ENCODE results near the gene JTB. TPM values are rescaled to one million over a fixed set of nuclear protein-coding genes. Genes with fewer than 3 reads are reported as not detected.
A peak's percentile ranks its signal among the peaks of the same experiment; 100 is the strongest.
"Not testable (repeated sequence)": the region's sequence is repeated elsewhere in the genome, so short reads cannot be mapped to it uniquely, and the experiment has no call there.

The JTB gene
- total and polyA plus RNA-seq, 7 donors: 171 to 324 (median 245) TPM

- WGBS, 2 donors: 85 to 93% methylated on average over 1 of the region's 1 CpG
- DNase-seq: no peak
- TF ChIP-seq POLR2AphosphoS5 (IDR thresholded peaks at IDR 0.05): no peak
- TF ChIP-seq, protein P1, sequence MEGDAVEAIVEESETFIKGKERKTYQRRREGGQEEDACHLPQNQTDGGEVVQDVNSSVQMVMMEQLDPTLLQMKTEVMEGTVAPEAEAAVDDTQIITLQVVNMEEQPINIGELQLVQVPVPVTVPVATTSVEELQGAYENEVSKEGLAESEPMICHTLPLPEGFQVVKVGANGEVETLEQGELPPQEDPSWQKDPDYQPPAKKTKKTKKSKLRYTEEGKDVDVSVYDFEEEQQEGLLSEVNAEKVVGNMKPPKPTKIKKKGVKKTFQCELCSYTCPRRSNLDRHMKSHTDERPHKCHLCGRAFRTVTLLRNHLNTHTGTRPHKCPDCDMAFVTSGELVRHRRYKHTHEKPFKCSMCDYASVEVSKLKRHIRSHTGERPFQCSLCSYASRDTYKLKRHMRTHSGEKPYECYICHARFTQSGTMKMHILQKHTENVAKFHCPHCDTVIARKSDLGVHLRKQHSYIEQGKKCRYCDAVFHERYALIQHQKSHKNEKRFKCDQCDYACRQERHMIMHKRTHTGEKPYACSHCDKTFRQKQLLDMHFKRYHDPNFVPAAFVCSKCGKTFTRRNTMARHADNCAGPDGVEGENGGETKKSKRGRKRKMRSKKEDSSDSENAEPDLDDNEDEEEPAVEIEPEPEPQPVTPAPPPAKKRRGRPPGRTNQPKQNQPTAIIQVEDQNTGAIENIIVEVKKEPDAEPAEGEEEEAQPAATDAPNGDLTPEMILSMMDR (IDR thresholded peaks at IDR 0.05): no peak
- TF ChIP-seq POLR2A (IDR thresholded peaks at IDR 0.05): no peak
- TF ChIP-seq EP300 (IDR thresholded peaks at IDR 0.05): no peak
- no peaks in the 10 kb centered on the region for H3K9me3 ChIP-seq
- no peak overlapping the region for H3K27ac ChIP-seq
- H3K36me3 ChIP-seq: no peaks in the 10 kb centered on the region
- no peaks in the 10 kb centered on the region for H3K4me1 ChIP-seq
- H3K27me3 ChIP-seq: no peaks in the 10 kb centered on the region
- intact Hi-C loops (cut with DNase I): no loop called here
- no peak overlapping the region for H3K4me3 ChIP-seq
Measured at GRCh38 chr1:154012129-154012528, 34.7 kb upstream of the JTB start.

- DNase-seq: no peak
- H3K4me1 ChIP-seq: no peaks in the 10 kb centered on the region
- 94 to 97% methylated on average over 3 of the region's 3 CpGs for WGBS, 2 donors
- H3K4me3 ChIP-seq: no peak overlapping the region
- no peak overlapping the region for H3K27ac ChIP-seq
- H3K36me3 ChIP-seq: no peaks in the 10 kb centered on the region
- TF ChIP-seq POLR2AphosphoS5 (IDR thresholded peaks at IDR 0.05): no peak
- TF ChIP-seq POLR2A (IDR thresholded peaks at IDR 0.05): no peak
- TF ChIP-seq EP300 (IDR thresholded peaks at IDR 0.05): no peak
- TF ChIP-seq, protein P1 (IDR thresholded peaks at IDR 0.05): no peak
- intact Hi-C loops (cut with DNase I): no loop called here
- H3K9me3 ChIP-seq: no peaks in the 10 kb centered on the region
- H3K27me3 ChIP-seq: no peaks in the 10 kb centered on the region
Measured at GRCh38 chr1:154006136-154006535, 28.7 kb upstream of the JTB start.

- Histone ChIP-seq H3K9me3 (no peaks in the 10 kb centered on the region), H3K27me3 (no peaks in the 10 kb centered on the region), H3K36me3 (peaks cover 0 to 7% (median 2%) of the 10 kb centered on the region in 4 donors), H3K27ac (no peak overlapping the region), H3K4me1 (no peaks in the 10 kb centered on the region), H3K4me3 (no peak overlapping the region)
- 86% methylated on average over 4 of the region's 4 CpGs for WGBS, 2 donors
- TF ChIP-seq EP300 (IDR thresholded peaks at IDR 0.05): no peak
- TF ChIP-seq POLR2AphosphoS5 (IDR thresholded peaks at IDR 0.05): no peak
- TF ChIP-seq, protein P1 (IDR thresholded peaks at IDR 0.05): no peak
- no peak for TF ChIP-seq POLR2A (IDR thresholded peaks at IDR 0.05)
- intact Hi-C loops (cut with DNase I): no loop called here
- DNase-seq: no peak
Measured at GRCh38 chr1:154000420-154000819, 22.9 kb upstream of the JTB start.

DNA sequence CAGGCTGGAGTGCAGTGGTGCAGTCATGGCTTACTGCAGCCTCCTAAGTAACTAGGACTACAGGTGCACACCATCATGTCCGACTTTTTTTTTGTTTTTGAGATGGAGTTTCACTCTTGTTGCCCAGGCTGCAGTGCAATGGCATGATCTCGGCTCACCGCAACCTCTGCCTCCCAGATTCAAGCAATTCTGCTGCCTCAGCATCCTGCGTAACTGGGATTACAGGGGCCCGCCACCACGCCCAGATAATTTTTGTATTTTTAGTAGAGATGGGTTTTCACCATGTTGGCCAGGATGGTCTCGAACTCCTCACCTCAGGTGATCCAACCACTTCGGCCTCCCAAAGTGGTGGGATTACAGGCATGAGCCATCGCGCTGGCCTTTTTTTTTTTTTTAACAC, 19.4 kb upstream of the JTB start:
- peaks cover 0 to 20% (median 18%) of the 10 kb centered on the region in 4 donors for H3K4me1 ChIP-seq
- not testable (repeated sequence) for H3K27ac ChIP-seq

GRCh38 chr1:153995640-153996039, 18.2 kb upstream of the JTB start:
- WGBS, 2 donors: 94 to 97% methylated on average over 11 of the region's 11 CpGs
- Histone ChIP-seq H3K36me3 (peaks cover 11 to 47% (median 20%) of the 10 kb centered on the region in 4 donors), H3K9me3 (no peaks in the 10 kb centered on the region), H3K27me3 (no peaks in the 10 kb centered on the region), H3K27ac (peak overlapping the region in 1 of 4 donors; percentile 30), H3K4me1 (peaks cover 0 to 27% (median 26%) of the 10 kb centered on the region in 4 donors), H3K4me3 (no peak overlapping the region)
- no peak for DNase-seq
- intact Hi-C loops (cut with DNase I): no loop called here
- no peak for TF ChIP-seq EP300 (IDR thresholded peaks at IDR 0.05)
- no peak for TF ChIP-seq POLR2AphosphoS5 (IDR thresholded peaks at IDR 0.05)
- TF ChIP-seq, protein P1 (IDR thresholded peaks at IDR 0.05): no peak
- no peak for TF ChIP-seq POLR2A (IDR thresholded peaks at IDR 0.05)

More for the DNA sequence above, 19.4 kb upstream of the JTB start:
- peaks cover 8 to 43% (median 18%) of the 10 kb centered on the region in 4 donors for H3K36me3 ChIP-seq
- H3K4me3 ChIP-seq; intact Hi-C loops (cut with DNase I); H3K27me3 ChIP-seq; H3K9me3 ChIP-seq; DNase-seq: not testable (repeated sequence)
- 93 to 95% methylated on average over 10 of the region's 10 CpGs for WGBS, 2 donors

Data from sigmoid colon (tissue), 7 donors.